HG03354 (cell line): ENCODE data around the gene CCDC85A.

Source experiments
- ATAC-seq: cut with Tn5 transposase; IDR thresholded peaks from one replicate; pipeline ENCODE4 v1.9.1; 2021; ENCODE audit warnings: mild to moderate bottlenecking; ENCODE audit not compliant: unreplicated experiment, poor library complexity, severe bottlenecking

The CCDC85A gene

DNA sequence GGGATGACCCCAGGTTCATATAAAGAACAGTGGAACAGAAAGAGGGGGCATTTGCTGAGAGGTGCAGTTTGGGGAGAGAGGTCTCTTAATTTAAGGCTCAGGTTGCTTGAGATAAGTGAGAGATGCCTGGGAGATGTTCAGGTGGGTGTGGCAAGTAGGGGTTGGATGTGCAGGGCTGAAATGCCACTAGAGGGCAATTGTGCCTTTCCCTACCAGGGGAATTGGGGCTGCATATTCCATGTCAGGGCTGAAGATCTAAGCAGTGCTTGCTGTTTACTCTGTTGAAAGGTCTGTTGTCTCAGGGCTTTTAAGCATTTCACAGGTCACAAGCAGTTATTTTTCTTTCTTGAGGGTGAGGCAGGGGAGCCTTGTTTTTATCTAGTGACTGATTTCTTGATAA is 7.8 kb downstream of the CCDC85A start:
- no peak for ATAC-seq

DNA sequence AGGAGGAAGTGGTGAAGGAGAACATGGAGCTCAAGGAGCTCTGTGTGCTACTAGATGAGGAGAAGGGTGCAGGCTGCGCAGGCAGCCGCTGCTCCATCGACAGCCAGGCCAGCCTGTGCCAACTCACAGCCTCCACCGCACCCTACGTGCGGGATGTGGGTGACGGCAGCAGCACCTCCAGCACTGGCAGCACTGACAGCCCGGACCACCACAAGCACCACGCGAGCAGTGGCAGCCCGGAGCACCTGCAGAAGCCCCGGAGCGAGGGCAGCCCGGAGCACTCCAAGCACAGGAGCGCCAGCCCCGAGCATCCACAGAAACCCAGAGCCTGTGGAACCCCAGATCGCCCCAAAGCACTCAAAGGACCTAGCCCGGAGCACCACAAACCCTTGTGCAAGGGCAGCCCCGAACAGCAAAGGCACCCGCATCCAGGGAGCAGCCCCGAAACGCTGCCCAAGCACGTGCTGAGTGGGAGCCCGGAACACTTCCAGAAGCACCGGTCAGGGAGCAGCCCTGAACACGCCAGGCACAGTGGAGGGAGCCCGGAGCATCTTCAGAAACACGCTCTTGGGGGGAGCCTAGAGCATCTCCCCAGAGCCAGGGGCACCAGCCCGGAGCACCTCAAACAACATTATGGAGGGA is 9.0 kb downstream of the CCDC85A start:
- ATAC-seq: no peak

GRCh38 chr2:56195563-56195962 is 11.8 kb downstream of the CCDC85A start:
- ATAC-seq: no peak

DNA sequence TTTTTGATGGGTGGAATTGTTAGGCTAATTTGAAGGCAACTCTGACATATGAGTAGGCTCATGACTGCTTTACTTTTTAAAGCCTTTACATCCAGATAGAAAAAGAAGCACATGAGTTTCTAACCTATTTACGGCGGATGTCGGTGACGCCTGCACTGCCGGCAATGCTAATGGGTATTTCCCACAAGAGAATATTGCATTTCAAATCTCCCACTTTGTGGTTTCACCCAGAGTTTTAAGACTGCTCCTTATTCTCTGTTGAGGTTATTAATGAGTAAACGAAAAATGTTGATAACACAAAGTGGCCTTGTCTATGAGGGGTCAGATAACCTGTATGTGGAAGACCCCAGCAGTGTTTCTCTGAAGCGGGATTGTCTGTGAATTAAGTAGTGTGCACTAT is 14.0 kb downstream of the CCDC85A start:
- no peak for ATAC-seq

GRCh38 chr2:56198936-56199335 is 15.1 kb downstream of the CCDC85A start:
- no peak for ATAC-seq

DNA sequence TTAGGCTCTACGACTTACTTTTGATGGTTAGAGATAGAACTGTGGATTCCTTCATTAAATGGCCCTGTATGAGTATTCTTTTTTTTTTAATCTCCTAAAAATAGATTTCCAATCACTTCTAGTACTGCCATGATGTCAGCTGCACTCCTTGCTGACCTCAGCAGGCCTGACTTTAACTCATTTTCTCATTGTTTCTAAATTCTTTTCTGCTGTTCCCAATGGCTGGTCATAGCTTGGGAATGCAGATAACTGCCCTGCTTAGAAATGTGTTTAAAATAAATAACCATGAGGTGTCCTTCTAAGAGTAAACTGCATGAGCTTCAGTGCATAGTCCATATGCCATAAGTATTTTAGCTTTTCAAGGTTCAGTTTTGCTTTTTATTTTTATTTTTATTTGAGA is 15.7 kb downstream of the CCDC85A start:
- ATAC-seq: no peak

- no peak for ATAC-seq
Observed at GRCh38 chr2:56202381-56203121, 18.8 kb downstream of the CCDC85A start.

GRCh38 chr2:56204556-56204955 is 20.8 kb downstream of the CCDC85A start:
- ATAC-seq: no peak

DNA sequence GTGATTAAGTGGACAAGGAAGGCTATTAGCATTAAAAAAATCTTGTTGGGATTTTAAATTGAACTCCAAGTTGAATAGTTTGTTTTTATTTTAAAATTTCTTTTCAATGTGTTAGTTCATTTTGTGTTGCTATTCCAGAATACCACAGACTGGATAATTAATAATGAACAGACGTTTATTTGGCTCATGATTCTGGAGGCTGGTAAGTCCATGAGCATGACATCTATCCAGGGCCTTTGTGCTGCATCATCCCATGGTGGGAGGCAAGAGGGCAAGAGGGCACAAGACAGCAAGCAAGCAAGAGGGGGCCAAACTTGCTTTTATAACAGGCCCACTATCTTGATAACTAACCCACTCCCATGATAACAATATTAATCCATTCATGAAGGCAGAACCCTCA is 22.5 kb downstream of the CCDC85A start:
- ATAC-seq: no peak

- ATAC-seq: no peak
Observed at GRCh38 chr2:56207760-56208159, 24.0 kb downstream of the CCDC85A start.

DNA sequence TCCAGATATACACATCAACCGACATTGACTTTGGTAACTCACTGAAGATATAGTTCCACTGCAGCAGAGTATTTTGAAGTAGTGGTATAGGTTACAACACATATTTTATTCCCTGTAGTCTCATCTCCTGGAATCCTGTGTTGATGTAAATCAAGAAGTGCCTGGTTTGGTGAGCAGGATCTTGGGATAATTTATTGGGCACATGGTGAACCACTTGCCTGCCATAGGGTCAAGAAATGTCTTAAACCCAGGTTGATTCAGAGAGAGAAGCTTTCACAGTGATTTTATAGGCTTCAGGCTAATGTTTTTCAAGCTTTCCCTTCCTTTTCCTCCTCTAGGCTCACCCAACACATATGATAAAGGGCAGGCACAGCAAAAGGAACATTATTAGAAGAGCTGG is 24.6 kb downstream of the CCDC85A start:
- ATAC-seq: no peak

- ATAC-seq: no peak
Observed at GRCh38 chr2:56209701-56210100, 25.9 kb downstream of the CCDC85A start.

DNA sequence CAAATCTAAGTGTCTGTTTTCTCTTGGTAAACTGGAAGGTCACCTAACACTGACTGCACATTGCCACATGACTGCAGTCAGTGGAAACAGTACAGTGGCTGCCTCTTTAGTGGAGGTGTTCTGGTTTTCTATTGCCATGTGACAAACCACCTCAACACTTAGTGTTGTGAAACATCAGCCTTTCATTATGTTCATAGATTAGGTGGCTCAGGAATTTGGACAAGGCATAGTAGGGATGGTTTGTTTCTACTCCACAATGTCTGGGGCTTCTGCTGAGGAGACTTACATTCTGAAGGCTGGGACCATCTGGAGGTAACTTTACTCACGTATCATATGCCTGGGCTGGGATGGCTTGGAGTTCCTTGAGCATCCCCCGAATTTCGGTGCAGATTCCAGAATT is 26.5 kb downstream of the CCDC85A start:
- ATAC-seq: no peak

- no peak for ATAC-seq
Observed at GRCh38 chr2:56211048-56211447, 27.3 kb downstream of the CCDC85A start.

GRCh38 chr2:56215911-56216310 is 32.1 kb downstream of the CCDC85A start:
- no peak for ATAC-seq

DNA sequence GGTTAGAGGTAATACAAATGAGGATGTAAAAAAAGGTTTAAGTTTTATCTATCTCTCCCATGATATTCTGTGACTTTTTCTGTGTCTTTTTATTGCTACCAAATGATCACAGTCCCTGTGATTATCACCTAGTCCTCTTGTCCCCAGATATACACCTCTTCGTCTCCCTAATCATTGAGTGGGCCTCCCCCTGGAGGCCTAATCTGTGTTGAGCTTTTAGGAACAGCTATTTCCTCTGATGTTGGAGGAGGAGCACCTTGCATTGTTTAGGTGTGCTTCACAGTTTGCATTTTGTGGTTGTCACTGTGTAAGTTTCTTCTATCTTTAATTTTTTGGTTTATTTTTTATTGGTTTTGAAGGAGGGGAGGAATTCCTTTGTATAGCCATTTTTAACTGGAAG is 33.3 kb downstream of the CCDC85A start:
- no peak for ATAC-seq

DNA sequence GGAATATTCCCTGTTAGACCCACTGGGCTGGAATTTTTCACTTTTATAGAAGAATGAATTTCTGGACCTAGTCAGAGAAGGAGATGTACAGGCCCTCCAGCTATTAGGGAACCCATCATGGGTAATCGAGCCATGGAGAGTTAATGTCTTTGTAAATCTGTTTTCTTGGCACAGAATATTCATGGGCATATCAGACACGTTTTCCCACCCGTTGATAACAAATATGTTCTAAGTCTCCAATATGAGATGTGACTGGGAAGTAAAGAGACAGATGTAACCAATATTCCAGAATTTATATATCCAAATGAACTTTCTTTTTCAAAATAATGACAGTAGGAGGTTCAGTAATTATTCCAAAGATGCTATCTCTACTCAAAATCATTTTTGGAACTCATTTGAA is 38.7 kb downstream of the CCDC85A start:
- ATAC-seq: no peak

GRCh38 chr2:56224316-56224715 is 40.5 kb downstream of the CCDC85A start:
- ATAC-seq: no peak

DNA sequence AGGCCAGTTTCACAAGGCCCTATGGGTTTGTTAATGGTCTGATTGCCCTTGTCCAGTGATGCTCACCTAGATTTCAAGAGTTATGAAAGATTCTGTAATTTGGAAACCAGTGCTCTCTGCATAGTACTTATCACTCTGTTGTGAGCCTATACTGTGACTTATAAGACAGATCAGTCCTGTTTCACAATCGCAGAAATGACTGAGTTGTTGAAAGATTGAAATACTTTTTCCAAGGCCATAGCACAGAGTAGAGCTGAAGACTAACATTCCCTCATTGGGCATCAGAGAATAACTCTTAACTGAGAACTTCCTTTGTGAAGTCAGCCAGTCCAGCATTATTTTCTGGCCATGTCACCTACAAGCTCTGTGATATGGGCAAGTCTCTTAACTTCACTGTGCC is 44.0 kb downstream of the CCDC85A start:
- ATAC-seq: no peak

DNA sequence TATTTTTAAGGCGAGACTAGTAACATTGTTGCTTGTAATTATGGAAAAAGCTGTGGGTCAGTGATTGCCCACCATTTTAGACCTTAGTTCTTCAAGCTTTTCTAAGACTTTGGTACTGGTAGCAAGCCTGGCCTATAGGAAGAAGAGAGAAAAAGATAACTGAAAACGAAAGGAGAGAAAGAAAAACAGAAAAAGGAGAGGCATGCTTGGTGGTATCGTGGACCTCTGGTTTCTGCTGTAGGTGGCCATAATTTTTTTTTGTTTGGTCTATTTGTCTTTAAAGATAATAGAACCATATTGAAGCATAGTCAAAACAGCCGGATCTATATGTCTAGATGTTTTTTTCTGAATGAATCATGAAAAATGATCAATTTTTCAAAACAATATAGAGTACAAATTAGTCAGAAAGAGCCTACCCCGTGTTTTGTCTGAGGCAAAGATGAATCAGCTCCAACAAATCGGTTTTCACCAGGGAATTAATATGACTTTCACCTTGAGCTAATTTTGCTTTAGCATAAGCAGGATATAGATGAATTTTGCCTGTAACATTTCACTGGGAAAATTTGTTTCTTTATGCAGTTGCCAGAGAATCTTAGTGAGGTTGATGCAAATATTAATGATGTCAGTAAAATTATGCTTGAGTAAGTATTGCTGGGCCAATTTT is 45.7 kb downstream of the CCDC85A start:
- no peak for ATAC-seq

- ATAC-seq: no peak
Observed at GRCh38 chr2:56230156-56230555, 46.4 kb downstream of the CCDC85A start.
